ENCODE results near the gene TAF1B. TPM values are rescaled to one million over a fixed set of nuclear protein-coding genes. Genes with fewer than 3 reads are reported as not detected.

The TAF1B gene
- total RNA-seq, 1 donor from 2014 or later = 36.5 TPM

- Histone ChIP-seq H3K9ac (ENCODE audit: low read depth in 1 of 3, low read length in 3 of 3) (no peak overlapping the region), H3K9me3 (ENCODE audit: control insufficient read depth in 3 of 3, low read length in 3 of 3) (no peaks in the 10 kb centered on the region), H3K4me1 (ENCODE audit: control insufficient read depth in 3 of 3, insufficient read depth in 3 of 3, low read length in 3 of 3) (peaks cover 3 to 20% (median 18%) of the 10 kb centered on the region in 3 donors), H3K27me3 (ENCODE audit: control insufficient read depth in 3 of 3, insufficient read depth in 3 of 3, low read length in 3 of 3) (peaks cover 0 to 3% (median 0%) of the 10 kb centered on the region in 3 donors), H3K4me3 (ENCODE audit: low read length in 3 of 3) (no peak overlapping the region), H3K27ac (ENCODE audit: low read depth, low read length) (no peak overlapping the region), H3K36me3 (ENCODE audit: control insufficient read depth in 3 of 3, insufficient read depth in 3 of 3, low read length in 3 of 3) (no peaks in the 10 kb centered on the region)
Measured at GRCh38 chr2:9808334-9809063, 34.8 kb upstream of the TAF1B start.

- Histone ChIP-seq H3K4me1 (ENCODE audit: control insufficient read depth in 3 of 3, insufficient read depth in 3 of 3, low read length in 3 of 3) (peaks cover 6 to 25% (median 23%) of the 10 kb centered on the region in 3 donors), H3K9me3 (ENCODE audit: control insufficient read depth in 3 of 3, low read length in 3 of 3) (no peaks in the 10 kb centered on the region), H3K4me3 (ENCODE audit: low read length in 3 of 3) (no peak overlapping the region), H3K36me3 (ENCODE audit: control insufficient read depth in 3 of 3, insufficient read depth in 3 of 3, low read length in 3 of 3) (no peaks in the 10 kb centered on the region), H3K27ac (ENCODE audit: low read depth, low read length) (no peak overlapping the region), H3K9ac (ENCODE audit: low read depth in 1 of 3, low read length in 3 of 3) (no peak overlapping the region), H3K27me3 (ENCODE audit: control insufficient read depth in 3 of 3, insufficient read depth in 3 of 3, low read length in 3 of 3) (peaks cover 0 to 3% (median 0%) of the 10 kb centered on the region in 3 donors)
Measured at GRCh38 chr2:9809064-9809356, 34.3 kb upstream of the TAF1B start.

DNA sequence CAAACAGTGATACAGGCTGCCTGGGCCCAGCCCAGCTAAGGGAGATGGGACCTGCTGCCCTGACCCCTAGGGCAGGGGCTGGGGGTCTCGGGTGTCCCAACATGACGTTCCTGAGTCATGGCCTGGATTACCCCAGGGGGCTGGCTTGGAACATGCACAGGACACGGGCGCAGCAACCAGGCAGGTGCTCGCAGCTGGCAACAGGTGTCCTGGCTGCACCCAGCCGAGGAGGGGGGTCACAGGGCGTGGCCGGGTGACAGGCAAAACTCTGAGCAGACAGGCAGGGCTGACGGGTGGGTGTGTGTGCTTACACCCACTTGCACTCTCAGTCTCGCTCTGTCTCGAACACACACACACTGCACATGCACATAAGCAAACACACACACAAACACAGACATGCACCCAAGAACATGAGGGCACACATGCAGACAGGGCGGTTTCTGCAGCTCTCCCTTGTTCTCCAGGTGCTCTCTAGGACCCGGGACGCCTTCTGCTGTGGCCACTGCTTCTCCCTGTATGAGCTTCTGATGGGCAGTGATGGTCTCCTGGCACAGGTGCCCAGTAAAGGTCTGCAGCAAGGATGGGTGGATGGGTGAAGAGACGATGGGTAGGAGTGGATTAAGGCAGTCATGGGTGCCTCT lies 33.7 kb upstream of the TAF1B start:
- Histone ChIP-seq H3K9me3 (ENCODE audit: control insufficient read depth in 3 of 3, low read length in 3 of 3) (no peaks in the 10 kb centered on the region), H3K36me3 (ENCODE audit: control insufficient read depth in 3 of 3, insufficient read depth in 3 of 3, low read length in 3 of 3) (no peaks in the 10 kb centered on the region), H3K4me3 (ENCODE audit: low read length in 3 of 3) (no peak overlapping the region), H3K27me3 (ENCODE audit: control insufficient read depth in 3 of 3, insufficient read depth in 3 of 3, low read length in 3 of 3) (peaks cover 0 to 3% (median 0%) of the 10 kb centered on the region in 3 donors), H3K4me1 (ENCODE audit: control insufficient read depth in 3 of 3, insufficient read depth in 3 of 3, low read length in 3 of 3) (peaks cover 6 to 28% (median 27%) of the 10 kb centered on the region in 3 donors), H3K9ac (ENCODE audit: low read depth in 1 of 3, low read length in 3 of 3) (no peak overlapping the region), H3K27ac (ENCODE audit: low read depth, low read length) (no peak overlapping the region)

DNA sequence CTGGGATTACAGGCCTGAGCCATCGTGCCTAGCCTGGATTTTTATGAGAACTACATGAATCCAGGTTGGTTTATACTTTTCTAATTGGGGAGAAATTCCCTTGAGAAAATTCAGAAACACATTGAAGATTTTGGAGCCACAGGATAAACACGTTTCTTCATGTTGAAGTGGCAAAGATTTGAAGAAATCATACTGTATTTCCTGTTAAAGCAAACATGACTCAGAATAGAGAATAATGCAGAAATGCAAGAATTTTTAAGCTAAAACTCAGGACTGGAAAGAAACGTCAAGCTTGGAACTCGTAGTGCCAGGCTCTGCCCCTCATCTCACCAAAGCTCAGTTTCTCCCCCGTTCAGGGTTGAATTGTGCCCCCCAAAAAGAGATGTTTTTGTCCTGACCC lies 32.1 kb upstream of the TAF1B start:
- no peak overlapping the region for H3K9ac ChIP-seq (ENCODE audit: low read depth in 1 of 3, low read length in 3 of 3)
- H3K9me3 ChIP-seq (ENCODE audit: control insufficient read depth in 3 of 3, low read length in 3 of 3) = no peaks in the 10 kb centered on the region
- H3K36me3 ChIP-seq (ENCODE audit: control insufficient read depth in 3 of 3, insufficient read depth in 3 of 3, low read length in 3 of 3) = no peaks in the 10 kb centered on the region
- H3K27ac ChIP-seq (ENCODE audit: low read depth, low read length) = no peak overlapping the region
- no peak overlapping the region for H3K4me3 ChIP-seq (ENCODE audit: low read length in 3 of 3)
- H3K4me1 ChIP-seq (ENCODE audit: control insufficient read depth in 3 of 3, insufficient read depth in 3 of 3, low read length in 3 of 3) = peaks cover 6 to 23% (median 20%) of the 10 kb centered on the region in 3 donors
- peaks cover 0 to 3% (median 0%) of the 10 kb centered on the region in 3 donors for H3K27me3 ChIP-seq (ENCODE audit: control insufficient read depth in 3 of 3, insufficient read depth in 3 of 3, low read length in 3 of 3)

DNA sequence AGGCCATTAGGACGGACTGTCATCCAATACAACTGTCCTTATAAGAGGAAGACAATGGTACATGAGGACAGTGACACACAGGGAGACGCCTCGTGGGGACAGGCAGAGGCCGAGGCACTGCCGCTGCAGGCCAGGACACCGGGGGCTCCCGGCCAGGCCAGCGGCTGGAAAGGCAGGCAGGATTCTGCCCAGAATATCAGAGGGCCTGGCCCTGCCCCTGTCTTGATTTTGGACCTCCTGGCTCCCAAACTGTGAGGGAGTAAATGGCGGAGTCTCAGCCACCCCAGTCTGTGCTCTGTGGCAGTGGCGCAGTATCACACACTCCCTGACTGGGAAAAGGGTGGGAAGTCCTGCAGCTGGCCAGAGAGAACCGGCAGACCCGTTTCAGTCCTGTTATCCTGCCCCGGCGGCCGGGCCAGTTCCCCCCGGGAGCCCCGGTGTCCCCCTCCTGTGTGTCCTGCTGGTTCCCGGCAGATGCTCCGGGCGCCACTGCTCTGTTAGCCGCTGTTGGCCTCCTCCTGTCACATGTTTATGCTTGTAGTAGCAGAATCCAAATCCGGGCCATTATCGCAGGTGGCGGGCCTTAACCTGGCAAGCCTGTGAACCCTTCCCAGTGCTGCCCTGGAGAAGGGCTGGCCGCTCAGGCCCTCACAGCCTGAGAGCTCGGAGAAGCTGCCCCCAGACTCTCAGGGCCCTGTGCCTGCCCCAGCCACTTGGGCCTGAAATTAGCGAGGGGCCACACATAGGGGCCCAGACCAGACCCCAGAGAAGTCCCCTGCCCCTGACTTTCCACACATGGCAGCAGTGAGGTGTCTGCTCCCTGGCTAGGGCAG lies 31.4 kb upstream of the TAF1B start:
- Histone ChIP-seq H3K27ac (ENCODE audit: low read depth, low read length) (no peak overlapping the region), H3K4me3 (ENCODE audit: low read length in 3 of 3) (no peak overlapping the region), H3K9me3 (ENCODE audit: control insufficient read depth in 3 of 3, low read length in 3 of 3) (no peaks in the 10 kb centered on the region), H3K4me1 (ENCODE audit: control insufficient read depth in 3 of 3, insufficient read depth in 3 of 3, low read length in 3 of 3) (peaks cover 6 to 23% (median 20%) of the 10 kb centered on the region in 3 donors), H3K9ac (ENCODE audit: low read depth in 1 of 3, low read length in 3 of 3) (peak overlapping the region in 1 of 3 donors; percentile 40), H3K27me3 (ENCODE audit: control insufficient read depth in 3 of 3, insufficient read depth in 3 of 3, low read length in 3 of 3) (peaks cover 0 to 2% (median 0%) of the 10 kb centered on the region in 3 donors), H3K36me3 (ENCODE audit: control insufficient read depth in 3 of 3, insufficient read depth in 3 of 3, low read length in 3 of 3) (no peaks in the 10 kb centered on the region)

DNA sequence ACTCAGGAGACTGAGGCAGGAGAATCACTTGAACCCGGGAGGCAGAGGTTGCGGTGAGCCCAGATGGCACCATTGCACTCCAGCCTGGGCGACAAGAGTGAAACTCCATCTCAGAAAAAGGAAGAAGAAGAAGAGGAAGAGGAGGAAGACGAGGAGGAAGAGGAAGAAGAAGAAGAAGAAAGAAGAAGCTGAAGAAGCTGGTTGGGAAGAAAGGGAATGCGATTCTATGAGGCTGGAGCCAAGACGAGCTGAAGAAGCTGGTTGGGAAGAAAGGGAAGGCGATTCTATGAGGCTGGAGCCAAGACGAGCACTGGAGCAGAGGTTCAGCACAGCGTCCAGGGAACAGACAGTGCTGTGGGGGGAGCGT lies 30.3 kb upstream of the TAF1B start:
- Histone ChIP-seq H3K9ac (ENCODE audit: low read depth in 1 of 3, low read length in 3 of 3) (no peak overlapping the region), H3K4me3 (ENCODE audit: low read length in 3 of 3) (no peak overlapping the region), H3K4me1 (ENCODE audit: control insufficient read depth in 3 of 3, insufficient read depth in 3 of 3, low read length in 3 of 3) (peaks cover 6 to 23% (median 20%) of the 10 kb centered on the region in 3 donors), H3K9me3 (ENCODE audit: control insufficient read depth in 3 of 3, low read length in 3 of 3) (no peaks in the 10 kb centered on the region), H3K36me3 (ENCODE audit: control insufficient read depth in 3 of 3, insufficient read depth in 3 of 3, low read length in 3 of 3) (no peaks in the 10 kb centered on the region), H3K27me3 (ENCODE audit: control insufficient read depth in 3 of 3, insufficient read depth in 3 of 3, low read length in 3 of 3) (no peaks in the 10 kb centered on the region), H3K27ac (ENCODE audit: low read depth, low read length) (no peak overlapping the region)

- no peaks in the 10 kb centered on the region for H3K27me3 ChIP-seq (ENCODE audit: control insufficient read depth in 3 of 3, insufficient read depth in 3 of 3, low read length in 3 of 3)
- peak overlapping the region in 1 of 3 donors; percentile 40 for H3K9ac ChIP-seq (ENCODE audit: low read depth in 1 of 3, low read length in 3 of 3)
- no peaks in the 10 kb centered on the region for H3K9me3 ChIP-seq (ENCODE audit: control insufficient read depth in 3 of 3, low read length in 3 of 3)
- H3K27ac ChIP-seq (ENCODE audit: low read depth, low read length) = no peak overlapping the region
- H3K36me3 ChIP-seq (ENCODE audit: control insufficient read depth in 3 of 3, insufficient read depth in 3 of 3, low read length in 3 of 3) = no peaks in the 10 kb centered on the region
- peak overlapping the region; percentile 48 to 65 (median 60) for H3K4me3 ChIP-seq (ENCODE audit: low read length in 3 of 3)
- peaks cover 6 to 23% (median 20%) of the 10 kb centered on the region in 3 donors for H3K4me1 ChIP-seq (ENCODE audit: control insufficient read depth in 3 of 3, insufficient read depth in 3 of 3, low read length in 3 of 3)
Measured at GRCh38 chr2:9813312-9814128, 29.8 kb upstream of the TAF1B start.

DNA sequence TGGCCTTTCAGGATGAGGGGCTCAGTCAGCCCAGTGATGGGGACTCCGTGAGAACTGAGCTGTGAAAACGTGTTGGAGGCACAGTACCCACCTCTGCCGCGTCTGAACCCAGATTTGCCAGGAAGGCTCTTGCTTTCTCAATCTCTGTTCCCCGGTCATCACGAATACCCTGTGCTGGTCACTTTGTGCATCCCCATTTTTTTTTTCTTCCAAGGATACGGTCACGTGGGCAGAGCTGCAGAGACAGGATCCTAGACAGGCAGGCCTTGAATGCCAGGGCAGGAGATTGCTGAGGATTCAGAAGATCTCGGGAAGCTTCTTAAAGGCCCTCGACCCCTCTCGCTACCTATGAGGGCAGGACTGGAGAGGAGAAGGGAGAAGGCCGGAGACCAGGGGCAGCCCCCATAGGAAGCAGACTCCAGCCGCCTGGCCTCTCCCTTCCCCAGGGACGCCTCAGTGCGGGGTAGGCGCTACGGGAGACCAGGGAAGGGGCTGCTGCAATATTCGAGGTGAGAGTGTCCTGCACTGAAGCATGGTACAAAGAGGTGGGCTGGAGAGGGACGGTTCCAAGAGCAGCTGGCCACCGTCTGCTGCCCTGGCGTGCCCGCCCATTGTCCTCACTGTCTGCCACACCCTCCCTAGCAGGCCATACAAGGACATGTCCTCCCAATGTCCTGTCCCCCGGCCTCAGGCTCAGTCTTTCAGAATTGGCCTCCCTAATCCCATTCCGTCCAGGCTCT lies 29.0 kb upstream of the TAF1B start:
- H3K9ac ChIP-seq (ENCODE audit: low read depth in 1 of 3, low read length in 3 of 3) = peak overlapping the region in 1 of 3 donors; percentile 33
- H3K36me3 ChIP-seq (ENCODE audit: control insufficient read depth in 3 of 3, insufficient read depth in 3 of 3, low read length in 3 of 3) = no peaks in the 10 kb centered on the region
- peaks cover 6 to 23% (median 20%) of the 10 kb centered on the region in 3 donors for H3K4me1 ChIP-seq (ENCODE audit: control insufficient read depth in 3 of 3, insufficient read depth in 3 of 3, low read length in 3 of 3)
- no peaks in the 10 kb centered on the region for H3K9me3 ChIP-seq (ENCODE audit: control insufficient read depth in 3 of 3, low read length in 3 of 3)
- no peaks in the 10 kb centered on the region for H3K27me3 ChIP-seq (ENCODE audit: control insufficient read depth in 3 of 3, insufficient read depth in 3 of 3, low read length in 3 of 3)
- peak overlapping the region; percentile 45 to 65 (median 60) for H3K4me3 ChIP-seq (ENCODE audit: low read length in 3 of 3)
- no peak overlapping the region for H3K27ac ChIP-seq (ENCODE audit: low read depth, low read length)

DNA sequence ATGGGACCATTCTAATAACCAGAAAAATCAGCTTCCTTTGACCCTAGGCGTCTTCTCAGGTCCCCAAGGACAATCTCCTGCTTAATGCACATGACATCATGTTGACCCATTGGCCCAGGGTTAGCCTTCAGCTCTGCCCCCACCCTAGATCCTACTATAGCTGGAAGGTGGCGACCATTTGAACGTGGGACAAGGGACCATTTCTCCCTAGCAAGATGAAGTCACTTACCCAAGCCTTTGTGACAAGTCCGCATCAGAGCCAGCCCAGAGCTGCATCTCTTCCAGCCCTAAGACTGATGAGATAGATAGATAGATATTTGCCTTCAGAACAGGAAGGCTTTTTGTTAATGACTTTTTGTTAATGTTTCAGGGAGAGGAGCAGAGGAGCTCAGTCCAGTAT lies 28.2 kb upstream of the TAF1B start:
- Histone ChIP-seq H3K27me3 (ENCODE audit: control insufficient read depth in 3 of 3, insufficient read depth in 3 of 3, low read length in 3 of 3) (no peaks in the 10 kb centered on the region), H3K4me3 (ENCODE audit: low read length in 3 of 3) (no peak overlapping the region), H3K9me3 (ENCODE audit: control insufficient read depth in 3 of 3, low read length in 3 of 3) (no peaks in the 10 kb centered on the region)

More for the DNA sequence above, 28.2 kb upstream of the TAF1B start:
- H3K36me3 ChIP-seq (ENCODE audit: control insufficient read depth in 3 of 3, insufficient read depth in 3 of 3, low read length in 3 of 3) = no peaks in the 10 kb centered on the region
- H3K9ac ChIP-seq (ENCODE audit: low read depth in 1 of 3, low read length in 3 of 3) = no peak overlapping the region
- no peak overlapping the region for H3K27ac ChIP-seq (ENCODE audit: low read depth, low read length)
- peaks cover 6 to 21% (median 20%) of the 10 kb centered on the region in 3 donors for H3K4me1 ChIP-seq (ENCODE audit: control insufficient read depth in 3 of 3, insufficient read depth in 3 of 3, low read length in 3 of 3)
